GM19099 (cell line): ENCODE results near the gene KRT83.

Source experiments
- POLR2A ChIP-seq: IDR thresholded peaks from 3 replicates; pipeline ENCODE4 v1.6.1; 2011; ENCODE audit warnings: low read depth; ENCODE audit not compliant: insufficient read length; ENCODE audit errors: extremely low read depth

KRT83 gene

DNA sequence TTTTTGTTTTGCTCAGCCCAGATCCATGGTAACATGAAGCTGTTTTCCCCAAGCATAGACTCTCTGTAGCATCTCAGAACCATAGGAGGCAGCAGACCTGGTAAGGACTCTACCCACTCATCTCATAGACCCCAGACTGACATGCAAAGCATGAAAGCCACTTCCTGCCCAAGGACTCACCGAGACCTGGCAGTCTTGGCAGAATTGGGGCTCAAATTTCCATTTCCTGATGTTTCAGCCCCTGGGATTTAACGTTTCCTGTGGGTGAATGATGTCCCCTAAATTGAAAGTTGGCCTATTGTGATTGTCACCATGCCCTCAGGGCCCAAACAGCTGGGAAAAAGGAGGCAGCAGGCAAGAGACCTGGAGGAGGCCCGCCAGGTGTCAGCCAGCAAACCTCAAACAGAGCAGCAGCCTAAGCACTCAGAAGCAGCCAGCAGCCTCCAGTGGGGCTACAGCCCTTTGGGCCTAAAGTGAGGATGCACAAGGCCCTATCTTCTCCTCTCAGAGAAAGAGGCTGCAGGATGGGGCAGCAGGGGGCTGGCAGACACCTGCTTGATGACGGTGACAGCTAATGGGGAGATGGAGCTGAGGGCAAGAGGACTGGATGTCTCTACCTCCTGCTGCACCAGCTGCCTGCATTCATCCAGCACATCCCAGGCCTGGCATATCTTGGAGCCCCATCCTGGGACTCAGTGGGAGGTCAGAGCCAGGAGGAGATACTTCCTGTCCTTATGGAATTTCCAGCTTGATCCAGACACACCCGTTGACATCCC, 37.6 kb upstream of the KRT83 start:
- no peak for TF ChIP-seq POLR2A

- TF ChIP-seq POLR2A, result no peak
Observed at GRCh38 chr12:52356762-52357580, 35.8 kb upstream of the KRT83 start.

GRCh38 chr12:52356031-52356761, 35.0 kb upstream of the KRT83 start:
- no peak for TF ChIP-seq POLR2A

DNA sequence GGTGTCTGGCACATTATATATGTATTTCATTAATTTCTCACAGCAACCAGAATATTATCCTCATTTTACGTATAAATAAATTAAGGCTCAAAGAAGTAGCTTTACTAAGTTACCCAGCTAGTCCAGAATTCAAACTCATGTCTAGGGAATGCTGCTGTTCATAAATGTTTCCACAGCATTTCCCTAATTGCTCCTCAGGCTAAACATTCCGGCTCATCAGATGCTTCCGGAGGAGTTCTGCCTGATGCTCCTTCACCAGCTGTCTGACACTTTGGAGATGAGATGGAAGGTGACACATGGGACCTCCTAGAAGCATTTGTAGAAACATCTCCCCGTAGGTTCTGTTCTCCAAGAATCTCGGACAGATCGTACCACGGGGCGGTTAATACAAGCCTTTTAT, 34.0 kb upstream of the KRT83 start:
- no peak for TF ChIP-seq POLR2A

- no peak for TF ChIP-seq POLR2A
Observed at GRCh38 chr12:52354200-52354599, 33.0 kb upstream of the KRT83 start.

DNA sequence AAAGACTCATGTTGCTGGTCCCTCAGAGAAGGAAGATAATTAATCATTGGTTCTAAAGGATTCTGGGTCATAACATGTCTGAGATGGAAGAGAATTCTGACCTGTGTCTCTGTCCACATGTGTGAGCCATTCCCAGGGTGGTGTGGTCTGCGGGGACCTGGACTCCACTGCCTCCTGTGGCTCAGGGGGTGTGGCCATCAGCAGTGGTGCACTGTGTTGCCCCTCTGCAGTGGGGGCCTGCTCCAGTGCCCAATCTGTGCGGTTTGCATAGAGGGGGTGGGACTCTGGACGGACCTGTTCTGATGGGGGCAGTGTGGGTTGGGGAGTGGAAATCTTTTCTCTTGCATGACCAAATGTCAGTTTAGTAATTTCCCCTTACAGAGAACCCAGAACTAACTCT, 32.6 kb upstream of the KRT83 start:
- TF ChIP-seq POLR2A, result no peak

- no peak for TF ChIP-seq POLR2A
Observed at GRCh38 chr12:52352951-52353350, 31.8 kb upstream of the KRT83 start.

DNA sequence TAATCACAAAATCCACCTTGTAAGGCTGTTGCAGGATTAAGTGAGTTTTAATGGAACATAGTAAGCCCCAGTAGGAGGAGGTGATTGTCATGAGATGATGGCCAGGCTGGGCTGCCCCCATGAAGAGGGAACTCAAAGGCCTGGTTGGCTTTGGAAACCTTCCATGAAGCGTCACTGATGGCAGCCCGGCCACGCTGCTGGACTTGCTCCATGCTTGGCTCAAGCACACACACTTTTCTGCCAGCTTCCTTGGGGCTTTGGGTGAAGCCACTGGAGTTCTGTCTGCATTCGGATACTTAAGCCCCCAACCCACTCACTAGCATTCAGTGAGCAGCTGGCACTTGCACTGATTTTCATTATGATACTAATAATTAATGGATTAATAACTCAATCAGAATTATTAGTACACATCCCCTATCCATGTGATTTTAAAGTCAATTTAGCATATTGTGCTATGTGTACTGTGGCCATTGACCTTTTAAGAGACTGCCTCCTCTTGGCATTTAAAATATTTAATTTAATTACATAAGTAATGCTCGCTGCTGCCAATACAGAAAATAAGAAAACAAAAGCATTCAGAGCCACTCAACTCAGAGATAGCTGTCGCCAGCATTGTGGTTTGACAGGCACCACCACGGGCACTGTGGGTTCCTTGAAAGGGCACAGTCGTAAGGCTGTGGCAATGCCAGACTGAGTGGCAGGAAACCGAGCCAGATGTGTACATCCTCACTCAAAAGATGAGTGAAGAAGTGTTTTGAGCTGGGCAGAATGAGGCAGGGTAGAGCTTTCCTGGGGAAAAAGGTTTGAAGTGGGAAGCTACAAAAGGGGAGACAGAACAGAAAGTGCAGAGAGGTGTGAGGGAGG, 30.2 kb upstream of the KRT83 start:
- no peak for TF ChIP-seq POLR2A

GRCh38 chr12:52350786-52351185, 29.6 kb upstream of the KRT83 start:
- no peak for TF ChIP-seq POLR2A

DNA sequence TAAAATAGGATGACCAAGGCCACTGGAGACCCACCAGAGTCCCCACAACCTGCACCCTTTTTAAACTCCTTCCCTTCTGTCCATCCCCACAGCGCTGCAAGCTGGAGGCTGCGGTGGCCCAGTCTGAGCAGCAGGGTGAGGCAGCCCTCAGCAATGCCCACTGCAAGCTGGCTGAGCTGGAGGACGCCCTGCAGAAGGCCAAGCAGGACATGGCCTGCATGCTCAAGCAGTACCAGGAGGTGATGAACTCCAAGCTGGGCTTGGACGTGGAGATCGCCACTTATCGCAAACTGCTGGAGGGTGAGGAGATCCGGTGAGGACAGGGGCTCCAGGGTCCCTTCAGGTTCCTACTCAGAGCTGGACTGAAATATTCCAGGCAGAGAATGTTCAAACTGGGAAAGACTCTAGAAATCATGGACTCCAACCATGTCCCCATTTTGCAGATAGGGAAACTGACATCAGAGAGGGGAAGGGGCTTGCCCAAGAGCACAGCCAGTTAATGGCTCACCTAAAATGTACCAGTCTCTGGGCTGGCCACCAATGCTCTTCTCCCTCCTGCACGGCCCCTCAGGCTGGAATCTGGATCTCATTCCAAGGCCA, 28.9 kb upstream of the KRT83 start:
- TF ChIP-seq POLR2A, result no peak

DNA sequence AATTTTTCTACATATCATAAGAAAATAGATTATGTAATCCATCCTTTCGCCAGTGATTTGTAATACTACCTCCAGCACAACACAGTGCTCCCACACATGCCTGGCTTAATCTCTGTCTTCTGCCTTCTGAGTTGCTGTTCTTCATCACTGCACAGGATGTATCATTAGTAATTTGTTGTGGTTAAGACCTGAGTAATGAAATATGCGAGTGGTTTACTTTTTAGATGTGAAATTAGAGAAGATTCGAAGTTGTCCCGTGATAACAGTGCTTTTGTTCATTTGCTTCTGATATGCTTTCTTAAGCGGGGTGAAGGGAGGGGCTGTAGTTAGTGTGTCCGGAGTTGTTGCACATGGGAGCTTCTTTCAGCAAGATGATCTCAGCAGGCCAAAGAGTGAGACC, 28.0 kb upstream of the KRT83 start:
- no peak for TF ChIP-seq POLR2A

DNA sequence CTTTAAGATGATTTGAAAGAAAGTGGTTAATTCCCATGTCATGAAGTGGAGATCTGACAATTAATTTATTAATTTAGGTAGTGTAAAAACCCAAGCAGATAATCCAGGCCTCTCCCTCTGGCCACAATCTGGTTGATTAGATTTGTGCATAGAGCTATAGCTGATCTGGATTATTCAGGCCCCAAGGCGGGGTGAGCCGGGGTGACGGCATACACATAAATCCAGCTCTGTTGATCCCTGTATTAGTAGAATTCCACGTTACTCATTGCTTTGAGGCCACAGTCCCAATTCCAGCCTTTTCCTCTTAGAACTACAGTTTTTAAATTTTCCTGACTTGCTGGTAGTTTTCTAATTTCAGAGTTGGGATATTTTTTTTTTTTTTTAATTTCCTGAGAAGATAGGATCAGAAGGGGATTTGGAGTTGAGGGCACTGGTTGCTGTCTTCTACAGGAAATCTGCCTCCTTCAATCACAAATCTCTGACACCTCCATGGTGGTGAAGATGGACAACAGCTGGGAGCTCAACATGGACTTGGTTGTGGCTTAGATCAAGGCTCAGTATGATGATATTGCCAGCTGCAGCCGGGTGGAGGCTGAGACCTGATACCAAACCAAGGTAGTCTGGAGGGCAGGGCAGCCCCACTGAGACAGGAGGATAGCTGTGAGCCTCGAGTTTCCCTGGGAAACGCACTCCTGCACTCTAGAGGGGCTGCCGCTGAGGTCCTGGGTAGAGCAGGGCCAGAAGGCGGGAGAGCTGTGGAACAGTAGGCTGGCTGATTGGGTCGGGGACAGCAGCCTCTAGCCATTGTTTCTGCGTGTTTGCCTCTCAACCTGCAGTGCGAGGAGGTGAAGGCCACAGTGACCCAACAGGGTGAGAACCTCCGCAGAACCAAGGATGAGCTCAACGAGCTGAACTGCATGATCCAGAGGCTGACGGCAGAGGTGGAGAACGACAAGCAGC, 26.6 kb upstream of the KRT83 start:
- TF ChIP-seq POLR2A, result no peak

- TF ChIP-seq POLR2A, result no peak
Observed at GRCh38 chr12:52347016-52347415, 25.8 kb upstream of the KRT83 start.
